Stimulated activated CD8-positive, alpha-beta memory T cell treated with anti-CD3 and anti-CD28 coated beads, Interleukin-4, amount 100 ng/mL, for 4 hours (primary cell): Measurements from ENCODE around the gene ADAMTS2.
"Not testable (repeated sequence)": the region's sequence is repeated elsewhere in the genome, so short reads cannot be mapped to it uniquely, and the experiment has no call there.

Experiments used
- DNase-seq, 2 donors: peaks; one replicate each; pipeline ENCODE4 v3.0.0-alpha.2; 2020; ENCODE audit warnings: low read depth in 2 of 2, low spot score in 1 of 2

The ADAMTS2 gene

DNA sequence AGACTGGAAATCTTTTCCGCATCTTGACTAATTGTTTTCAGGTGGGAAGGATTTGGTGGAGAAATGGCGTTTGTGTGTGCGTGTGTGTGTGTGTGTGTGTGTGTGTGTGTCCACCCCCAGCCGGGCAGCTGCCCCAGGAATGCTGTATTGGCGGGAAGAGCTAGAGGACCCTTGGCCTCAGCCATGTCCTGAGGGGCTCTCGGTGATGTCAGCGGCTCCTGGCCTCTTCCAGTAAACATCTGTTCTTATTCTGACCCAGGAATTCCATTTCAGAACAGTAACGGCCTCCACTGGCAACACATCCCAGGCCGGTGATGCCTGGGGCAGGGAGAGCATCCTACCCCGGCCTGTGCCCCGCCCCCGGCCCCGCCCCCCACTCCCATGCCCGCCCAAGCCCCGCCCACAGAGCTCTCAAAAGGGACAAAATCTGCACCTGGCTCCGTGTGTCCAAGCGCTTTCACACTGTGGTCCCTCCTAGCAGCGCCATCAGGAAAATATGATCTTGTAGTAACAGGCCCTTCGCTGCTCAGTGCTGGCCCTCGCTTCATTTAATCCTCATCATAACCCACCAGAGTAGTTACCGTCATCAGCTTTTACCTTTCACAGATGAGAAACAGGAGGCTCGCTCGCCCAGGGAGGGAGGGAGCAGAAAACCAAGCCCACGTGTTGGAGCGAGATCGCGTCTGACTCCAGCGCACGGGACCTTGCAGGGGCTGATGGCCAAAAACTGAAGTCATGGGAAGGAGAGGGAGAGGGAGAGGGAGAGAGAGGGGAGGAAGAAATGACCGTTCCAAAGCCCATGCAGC, 18.9 kb downstream of the ADAMTS2 start:
- DNase-seq, result no peak

DNA sequence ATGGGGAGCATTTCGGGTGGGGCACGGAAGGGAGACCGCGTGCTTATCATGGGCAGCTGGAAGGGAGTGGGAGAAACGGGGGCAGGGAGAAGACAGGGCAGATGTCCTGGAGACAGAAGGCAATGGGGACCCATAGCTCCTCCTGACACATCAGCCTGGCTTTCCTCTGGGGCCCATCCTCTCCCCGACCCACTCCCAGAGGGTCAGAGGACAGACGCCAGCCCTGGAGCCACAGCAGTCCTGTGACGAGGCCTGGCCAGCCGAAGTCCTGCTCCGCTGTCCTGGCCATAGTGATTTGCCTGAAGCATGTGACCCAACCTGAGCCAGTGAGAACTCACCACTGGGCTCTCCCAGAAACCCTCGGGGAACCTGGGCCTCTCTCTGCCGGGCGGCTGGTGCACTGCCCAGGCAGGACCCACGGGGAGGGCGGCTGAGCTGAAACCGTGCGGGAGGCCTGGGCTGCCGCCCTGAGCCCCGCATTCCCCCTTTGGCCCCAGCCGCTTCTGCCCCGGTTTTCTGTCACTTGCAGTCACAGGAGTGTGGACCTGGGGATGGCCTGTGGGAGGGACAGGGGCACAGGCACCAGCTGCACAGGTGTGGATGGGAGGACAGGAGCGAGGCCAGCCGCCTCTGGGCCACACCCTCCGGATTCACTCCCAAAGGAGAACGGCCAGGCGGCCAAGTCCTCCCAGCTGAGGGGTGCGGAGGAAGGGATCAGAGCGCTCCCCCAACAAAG, 19.8 kb downstream of the ADAMTS2 start:
- DNase-seq, result no peak

DNA sequence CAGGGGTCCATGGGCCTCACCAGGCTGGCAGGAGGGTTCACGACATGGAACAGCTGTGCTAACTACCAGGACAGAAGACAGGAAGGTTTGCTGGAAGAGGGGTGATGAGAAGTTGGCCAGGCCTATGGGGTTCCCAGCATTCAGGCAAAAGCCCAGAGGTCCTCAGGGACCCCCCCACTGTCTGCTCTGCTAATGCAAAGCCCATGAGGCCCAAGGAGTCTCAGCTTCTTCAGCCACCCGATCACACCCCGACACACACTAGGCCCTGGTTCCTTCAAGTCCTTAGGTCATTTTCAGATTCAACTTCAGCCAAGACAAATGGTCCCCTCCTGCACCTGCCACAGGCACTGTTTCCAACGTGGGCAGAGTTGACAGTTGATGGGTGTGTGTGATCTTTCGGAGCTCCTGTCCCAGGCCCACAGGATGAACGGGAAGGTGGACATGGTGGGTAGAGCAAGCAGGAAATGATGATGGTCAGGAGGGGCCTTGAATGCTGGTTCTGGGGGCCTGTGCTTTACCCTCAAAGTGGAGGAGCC, 20.4 kb downstream of the ADAMTS2 start:
- no peak for DNase-seq

DNA sequence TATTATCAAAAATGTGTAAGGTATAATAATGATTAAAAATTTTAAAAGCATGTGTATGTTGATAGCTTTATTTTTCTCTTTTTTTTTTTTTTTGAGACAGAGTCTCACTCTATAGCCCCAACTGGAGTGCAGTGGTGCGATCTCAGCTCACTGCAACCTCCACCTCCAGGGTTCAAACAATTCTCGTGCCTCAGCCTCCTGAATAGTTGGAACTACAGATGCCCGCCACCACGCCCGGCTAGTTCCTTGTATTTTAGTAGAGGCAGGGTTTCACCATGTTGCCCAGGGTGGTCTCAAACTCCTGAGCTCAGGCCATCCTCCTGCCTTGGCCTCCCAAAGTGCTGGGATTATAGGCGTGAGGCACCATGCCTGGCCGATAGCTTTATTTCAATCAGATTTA, 20.9 kb downstream of the ADAMTS2 start:
- DNase-seq, result not testable (repeated sequence)

DNA sequence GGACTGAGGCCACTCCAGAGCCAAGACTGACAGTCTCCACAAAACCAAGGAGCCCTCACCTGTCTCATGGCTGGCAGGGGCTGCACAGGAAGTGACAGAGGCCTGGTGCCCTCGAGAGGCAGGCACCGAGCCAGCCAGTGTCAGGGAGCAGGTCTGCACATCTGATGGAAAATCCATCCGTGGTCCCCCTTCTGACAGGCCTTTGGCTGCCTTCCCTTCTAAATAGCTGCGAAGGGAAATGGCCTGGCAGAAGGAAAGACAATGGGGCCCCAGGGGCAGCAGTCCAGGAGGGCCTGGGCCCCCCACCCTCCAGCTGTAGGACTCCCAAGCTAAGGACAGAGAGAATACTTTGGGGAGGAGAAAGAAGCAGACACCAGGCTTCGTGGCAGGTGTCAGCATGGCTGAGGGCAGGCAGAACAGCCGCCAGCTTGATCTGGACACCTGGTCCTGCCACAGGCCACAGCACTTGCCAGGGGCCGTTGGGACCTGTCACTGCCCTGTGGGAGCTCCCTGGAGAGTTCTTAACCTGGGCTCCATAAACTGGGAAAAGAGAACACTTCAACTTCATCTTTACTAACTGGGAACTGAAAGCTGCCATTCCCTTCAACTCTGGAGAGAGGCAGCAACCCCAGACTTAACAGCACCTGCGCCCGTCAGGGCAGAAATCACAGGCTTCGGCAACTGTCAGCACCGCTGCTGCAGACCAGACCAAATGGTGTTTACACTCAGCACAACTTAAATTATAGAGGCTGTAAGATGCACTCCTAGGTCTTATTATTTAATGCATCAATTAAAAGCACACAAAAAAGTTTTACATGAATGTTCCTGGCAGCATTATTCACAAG, 22.0 kb downstream of the ADAMTS2 start:
- DNase-seq, result no peak

DNA sequence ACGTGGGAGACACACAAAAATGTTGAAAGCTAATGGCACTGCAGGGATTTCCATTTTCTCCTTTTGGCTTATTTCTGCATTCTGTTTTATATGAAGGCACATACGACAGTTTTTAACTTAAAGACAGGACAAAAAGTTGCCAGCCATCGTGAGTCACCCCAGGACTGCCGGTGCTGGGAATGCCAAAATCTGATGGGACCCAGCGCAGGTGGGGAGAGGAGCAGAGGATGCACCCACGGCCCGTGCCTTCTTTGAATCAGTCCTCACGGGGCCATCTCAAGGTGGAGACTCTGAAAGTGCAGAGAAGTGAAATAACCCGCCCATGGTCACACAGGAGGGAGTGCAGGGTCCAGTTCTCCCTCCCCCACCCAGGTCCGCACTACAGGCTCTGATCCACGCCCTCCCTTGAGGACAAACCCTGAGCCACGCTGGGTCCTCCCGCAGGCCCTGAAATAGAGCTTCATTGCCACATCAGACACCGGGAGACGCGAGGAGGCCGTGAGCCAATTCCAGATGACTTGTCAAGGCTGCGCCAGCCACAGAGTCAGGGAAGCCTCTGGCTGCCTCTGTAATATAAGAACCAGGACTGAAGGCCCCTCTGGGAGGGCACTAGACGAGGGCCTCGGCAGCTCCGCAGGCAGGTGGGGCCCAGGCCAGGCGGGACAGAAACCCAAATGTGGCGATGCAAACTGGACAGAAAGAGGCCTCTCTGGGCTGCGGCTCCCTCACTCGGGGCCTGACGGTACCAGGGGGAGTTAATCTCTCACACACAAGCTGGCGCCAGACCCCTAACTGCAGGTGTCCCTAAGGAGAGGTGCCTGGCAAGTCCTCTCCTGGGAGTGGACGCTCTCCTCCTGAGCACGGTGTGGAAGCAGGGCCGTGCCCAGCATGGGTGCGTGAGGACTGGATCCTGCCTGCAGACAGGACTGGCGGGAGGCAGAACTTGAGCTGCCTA, 22.9 kb downstream of the ADAMTS2 start:
- DNase-seq, result no peak

DNA sequence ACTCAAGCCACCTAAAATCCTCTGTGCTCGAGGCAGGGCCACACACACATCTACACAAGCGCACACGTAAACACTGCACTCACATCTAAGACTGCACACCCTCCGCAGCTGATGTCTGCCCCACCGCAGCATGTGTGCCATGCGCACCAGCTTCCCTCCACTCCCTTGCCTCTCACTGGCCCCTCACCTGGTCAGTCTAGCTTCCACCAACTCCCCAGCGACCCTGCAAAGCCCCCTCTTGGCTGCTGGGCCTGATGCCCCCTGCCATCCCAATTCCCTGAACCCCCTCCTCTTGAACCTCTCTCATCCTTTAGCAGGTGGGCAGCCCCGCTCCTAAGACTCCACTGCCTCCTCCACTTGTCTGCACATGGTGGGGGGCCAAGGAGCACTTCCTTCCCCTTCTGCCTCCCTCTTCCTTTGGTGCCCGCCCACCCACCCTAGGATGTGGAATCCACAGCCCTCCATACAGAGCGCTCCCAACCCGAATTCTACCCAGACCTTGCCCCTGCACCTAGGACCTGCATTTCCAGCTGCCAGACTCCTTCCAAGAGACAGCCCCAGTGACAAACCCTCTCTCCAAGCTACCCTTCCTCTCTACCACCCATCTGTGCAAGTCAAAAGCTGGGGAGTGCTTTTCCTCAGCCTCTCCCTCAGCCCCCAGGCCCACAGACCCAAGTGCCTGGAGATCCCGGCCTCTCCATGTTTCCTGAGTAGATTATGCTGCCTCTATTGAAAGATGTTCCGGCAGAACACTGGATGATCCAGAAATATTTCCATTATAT, 23.9 kb downstream of the ADAMTS2 start:
- DNase-seq, result no peak

DNA sequence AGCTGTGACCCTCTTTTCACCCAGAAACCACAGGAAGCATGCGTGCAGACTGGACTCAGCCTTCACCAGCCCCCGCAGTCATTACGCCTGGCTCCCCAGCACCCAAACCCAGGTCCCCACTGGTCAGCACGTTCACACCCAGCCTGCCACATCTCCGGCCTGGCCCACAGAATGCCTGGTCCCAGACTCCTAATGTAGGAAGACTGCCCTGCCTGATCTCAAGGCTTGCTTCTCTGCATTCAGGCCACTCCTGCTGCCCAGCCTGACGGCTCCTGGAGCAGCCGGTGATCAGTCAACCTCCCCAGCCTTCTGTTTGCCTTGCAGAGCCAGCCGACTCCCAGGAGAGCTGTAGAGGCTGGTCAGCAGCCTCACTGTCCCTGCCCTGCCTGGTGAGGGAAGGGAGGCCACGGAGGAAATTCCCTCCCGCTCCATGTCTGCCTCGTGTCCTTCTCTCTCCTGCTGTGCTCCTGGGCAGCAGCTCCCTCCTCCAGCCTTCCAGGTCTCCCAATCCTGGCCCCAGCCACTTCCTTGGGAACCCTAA, 25.4 kb downstream of the ADAMTS2 start:
- no peak for DNase-seq

DNA sequence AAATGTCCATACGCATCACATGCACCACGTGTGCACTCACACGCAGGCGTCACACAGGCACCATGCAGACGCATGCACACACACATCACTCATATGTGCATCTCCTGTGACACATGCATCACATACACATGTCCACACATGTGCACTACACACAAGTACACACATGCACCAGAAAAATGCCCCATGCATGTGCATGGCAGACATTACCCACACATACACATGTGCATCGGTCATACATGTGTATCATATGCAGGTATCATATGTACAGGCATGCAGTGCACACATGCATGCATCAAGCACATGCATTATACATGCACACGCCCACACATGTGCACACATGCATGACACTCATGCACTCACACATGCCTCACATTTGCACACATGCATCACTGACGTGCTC, 26.1 kb downstream of the ADAMTS2 start:
- no peak for DNase-seq

DNA sequence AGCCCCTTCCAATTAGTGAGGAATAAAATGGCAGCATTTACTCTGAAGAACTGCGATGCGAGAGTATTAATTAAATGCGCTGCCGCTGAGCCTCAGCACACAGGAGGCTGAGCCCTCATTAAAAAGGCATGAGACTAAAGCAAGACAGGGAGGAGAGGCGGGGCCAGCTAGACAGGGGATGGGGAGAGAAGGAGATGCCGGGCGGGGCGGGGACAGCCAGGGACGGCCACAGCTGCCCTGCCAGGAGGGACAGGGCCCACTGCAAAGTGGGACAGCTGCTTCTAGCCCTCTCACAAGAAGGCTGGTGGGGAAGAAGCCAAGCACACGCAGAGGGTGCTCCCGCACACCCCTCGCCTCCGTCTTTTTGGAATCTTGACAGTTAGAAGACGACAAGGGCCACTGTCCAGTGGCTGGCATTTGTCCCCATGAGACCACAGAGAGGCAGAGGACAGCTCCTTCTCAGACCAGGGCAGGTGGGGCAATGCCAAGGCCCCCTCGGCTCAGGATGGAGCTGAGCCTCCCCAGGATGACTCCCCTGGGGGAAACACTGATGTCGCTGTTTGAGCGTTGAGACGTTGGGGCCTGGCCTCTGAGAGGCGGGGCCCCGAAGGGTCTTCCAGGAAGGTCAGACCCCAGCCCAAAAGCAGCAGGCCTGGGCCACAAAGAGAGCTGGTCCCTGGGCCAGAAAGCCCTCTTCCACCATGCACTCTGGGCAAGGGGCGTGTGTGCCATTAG, 26.9 kb downstream of the ADAMTS2 start:
- no peak for DNase-seq

DNA sequence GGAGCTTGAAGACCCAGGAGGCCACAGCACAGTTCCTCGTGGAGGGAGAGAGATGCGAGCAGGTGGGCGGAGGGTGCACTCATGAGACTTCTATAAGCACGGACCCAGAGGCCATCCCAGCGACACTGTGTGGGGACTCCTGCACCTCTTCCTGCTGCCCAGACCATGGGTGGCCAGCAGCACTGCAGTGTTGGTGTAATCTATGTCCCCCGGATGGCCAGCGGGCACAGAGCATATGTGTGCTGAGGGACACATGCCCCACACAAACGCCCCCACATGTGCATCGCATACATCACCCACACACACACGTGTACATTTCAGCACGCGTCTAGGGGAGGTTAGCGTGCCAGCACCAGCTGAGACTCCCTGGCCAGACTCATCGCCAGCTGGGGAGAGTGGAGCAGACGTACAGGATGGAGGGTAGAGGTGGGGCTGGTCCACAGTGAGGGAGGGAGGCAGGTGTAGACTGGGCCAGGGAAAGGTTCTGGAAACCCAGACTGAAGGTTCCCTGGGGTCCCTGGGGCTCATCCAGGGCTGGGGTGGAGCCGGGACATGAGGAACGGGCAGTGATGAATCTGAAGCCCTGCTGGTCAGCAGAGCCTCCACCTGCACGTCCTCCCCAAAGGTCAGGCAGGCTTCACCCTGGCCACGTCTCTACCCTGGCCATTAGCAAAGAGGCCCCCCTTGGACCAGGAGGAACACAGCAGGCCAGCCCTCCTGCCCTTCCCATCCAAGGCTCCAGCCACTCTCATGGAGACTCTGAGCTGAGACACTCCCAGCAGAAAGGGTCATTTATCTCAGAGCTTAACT, 27.6 kb downstream of the ADAMTS2 start:
- DNase-seq, result no peak

DNA sequence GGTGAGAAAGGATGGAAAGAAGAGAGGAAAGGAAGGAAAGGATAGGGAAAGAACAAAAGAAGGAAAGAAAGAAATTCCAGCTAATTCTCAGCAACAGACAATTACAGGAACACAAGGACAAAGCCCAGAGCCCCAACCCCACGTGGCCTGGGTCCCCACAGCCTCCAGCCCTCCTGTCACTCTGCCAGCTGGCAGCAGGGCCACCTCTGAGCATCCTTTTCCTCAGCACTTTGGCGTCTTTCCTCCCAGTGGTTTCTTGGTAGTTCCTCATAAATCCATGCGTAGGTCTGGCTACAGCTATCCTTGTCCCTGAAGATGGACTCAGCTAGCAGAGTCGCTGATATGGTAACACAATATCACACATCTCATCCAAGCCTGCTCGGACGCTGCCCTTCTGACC, 28.3 kb downstream of the ADAMTS2 start:
- no peak for DNase-seq

DNA sequence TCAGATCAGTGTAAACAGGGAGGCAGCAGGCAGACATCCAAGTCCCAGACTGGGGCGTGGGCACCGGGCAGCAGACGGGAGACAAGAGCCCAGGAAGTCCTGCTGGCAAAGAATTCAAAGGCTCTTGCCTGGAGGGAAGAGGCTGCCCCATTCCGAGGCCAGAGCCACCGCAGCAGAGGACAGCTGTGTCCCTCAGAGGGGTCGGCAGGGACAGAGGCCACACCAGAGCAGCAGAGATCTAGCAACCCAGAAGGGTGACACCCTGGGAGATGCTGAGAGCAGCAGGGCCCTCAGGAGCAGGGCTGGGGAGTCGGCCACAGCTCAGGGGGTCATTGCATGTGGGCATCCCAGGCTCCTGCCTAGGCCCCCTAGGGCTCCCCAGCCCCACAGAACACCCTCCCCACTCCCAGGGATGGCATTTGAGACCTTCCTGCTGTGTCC, 29.1 kb downstream of the ADAMTS2 start:
- no peak for DNase-seq

DNA sequence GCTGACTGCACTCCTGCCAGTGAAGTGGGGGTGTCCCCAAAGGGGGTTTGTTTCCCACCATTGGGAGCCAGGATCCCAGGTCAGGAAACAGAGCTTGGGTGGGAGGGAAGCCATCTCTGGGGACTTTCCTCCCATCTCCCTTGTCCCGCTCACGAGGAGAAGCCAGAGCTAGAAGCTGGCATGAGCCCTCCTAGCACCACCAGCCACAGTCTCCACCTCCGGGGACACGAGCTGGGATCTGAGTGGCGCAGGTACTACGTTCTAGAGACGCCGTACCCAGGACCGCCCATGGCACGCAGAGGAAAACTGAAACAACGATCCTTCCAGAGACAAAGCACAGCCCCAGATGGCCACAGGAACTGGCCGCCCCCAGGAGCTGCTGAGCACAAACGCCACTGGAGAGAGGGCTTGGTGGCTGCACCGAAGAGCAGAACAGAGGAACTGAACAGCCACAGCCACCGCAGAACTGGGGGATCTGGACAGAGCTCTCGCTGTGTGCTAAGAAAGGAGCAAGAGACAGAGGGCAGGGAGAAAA, 29.8 kb downstream of the ADAMTS2 start:
- no peak for DNase-seq

DNA sequence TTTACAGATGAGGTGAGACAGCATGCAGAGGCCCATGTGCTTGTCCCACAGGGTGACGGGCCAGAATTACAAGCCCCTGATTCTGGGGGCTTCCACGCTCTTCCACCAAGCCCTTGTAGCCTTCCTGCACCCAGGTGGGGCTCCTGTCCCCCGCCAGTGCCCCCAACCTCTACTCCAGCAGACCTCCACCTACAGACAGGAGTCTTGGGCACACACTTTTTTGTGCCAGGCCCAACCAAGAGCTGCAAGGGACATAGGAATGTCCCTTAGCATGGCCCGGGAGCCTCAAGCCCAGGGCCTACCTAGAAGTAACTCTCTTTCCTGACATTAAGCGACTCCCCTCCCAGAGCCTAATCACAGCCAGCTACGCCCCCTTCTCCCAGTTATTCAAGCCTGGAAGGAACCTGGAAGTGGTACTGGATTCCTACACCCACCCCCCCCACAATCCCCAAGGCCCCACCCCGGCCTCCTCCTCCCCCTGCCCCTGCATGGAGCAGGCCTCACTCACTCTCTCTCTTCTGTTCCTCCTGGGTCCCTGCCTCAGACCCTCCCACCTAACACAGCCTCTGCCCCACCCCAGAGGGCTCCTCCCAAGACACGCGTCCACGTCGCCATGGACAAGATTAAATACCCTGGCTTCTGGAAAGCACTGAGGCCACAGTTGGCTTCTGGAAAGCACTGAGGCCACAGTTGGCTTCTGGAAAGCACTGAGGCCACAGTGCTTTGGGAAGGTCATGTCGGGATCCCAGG, 30.5 kb downstream of the ADAMTS2 start:
- DNase-seq, result no peak

DNA sequence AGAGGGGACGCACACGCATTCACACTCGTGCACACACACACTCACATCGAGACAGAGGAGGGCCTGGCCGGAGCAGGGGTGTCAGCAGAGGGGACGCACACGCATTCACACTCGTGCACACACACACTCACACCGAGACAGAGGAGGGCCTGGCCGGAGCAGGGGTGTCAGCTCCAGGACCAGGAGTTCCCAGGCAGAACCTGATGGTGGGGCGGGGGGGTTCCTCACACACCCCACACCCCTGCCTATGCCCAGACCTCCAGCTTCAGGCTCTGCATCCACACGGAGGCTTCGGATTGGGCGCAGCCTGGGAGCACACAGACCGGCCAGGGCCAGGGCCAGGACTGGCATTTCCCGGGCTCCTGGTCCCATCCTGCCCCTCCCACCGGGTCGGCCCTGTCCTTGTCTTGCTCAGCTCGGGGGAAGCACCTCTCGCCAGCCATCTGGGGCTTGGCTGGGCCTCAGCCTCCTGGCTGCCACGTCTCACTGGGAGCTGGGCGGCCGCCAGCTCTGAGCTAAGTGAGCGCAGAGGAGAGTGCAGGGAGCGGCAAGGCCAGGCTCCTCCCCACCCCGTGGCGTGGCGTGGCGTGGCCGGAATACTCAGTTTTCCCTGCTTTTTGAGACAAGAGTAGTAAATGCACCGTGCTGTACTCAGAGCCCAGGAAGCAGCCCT, 31.3 kb downstream of the ADAMTS2 start:
- no peak for DNase-seq
